Measurements from ENCODE around the gene MIPOL1.

Gene MIPOL1

DNA sequence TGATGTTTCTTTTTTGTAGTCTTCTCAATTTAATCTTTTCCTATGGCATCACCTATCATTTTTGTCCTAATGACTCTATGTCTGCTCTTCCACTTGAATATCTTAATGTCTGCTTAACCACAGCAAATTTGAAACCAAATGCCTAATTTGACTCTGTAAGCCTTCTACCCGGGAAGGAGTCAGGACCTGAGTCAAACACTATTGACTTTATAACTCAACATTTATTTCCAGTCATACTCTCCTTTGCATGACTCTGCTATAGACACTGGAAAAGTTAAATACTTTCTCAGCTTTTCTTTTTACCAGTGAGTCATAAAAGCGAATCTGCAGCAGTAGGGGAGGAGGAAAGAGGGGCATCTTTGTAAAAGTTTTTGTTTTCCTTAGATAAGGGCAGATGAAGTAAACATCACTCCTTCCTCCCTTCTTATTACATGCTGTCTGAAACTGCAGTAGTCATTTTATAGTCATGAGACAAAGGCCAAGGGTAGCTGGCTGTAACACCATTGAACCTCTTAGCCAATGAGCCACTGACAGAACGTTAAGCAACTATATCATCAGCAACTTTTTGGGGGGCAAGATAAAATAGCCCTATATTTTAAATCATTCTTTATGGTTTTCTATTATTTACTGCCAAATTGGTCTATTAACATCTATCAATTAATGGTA, 179.3 kb downstream of the MIPOL1 start:
- no peak for TF ChIP-seq GATA2 (IDR thresholded peaks at IDR 0.05; ENCODE audit: low read depth, low read length)
- no peak for TF ChIP-seq GATA3 (IDR thresholded peaks at IDR 0.05; ENCODE audit: low read depth, low read length)

GRCh38 chr14:37384870-37385596, 187.3 kb downstream of the MIPOL1 start:
- TF ChIP-seq GATA2 (IDR thresholded peaks at IDR 0.05; ENCODE audit: low read depth, low read length) (no peak), GATA3 (IDR thresholded peaks at IDR 0.05; ENCODE audit: low read depth, low read length) (no peak)

- TF ChIP-seq GATA2 (IDR thresholded peaks at IDR 0.05; ENCODE audit: low read depth, low read length) (no peak), GATA3 (IDR thresholded peaks at IDR 0.05; ENCODE audit: low read depth, low read length) (no peak)
Observed at GRCh38 chr14:37397941-37398215, 200.1 kb downstream of the MIPOL1 start.

DNA sequence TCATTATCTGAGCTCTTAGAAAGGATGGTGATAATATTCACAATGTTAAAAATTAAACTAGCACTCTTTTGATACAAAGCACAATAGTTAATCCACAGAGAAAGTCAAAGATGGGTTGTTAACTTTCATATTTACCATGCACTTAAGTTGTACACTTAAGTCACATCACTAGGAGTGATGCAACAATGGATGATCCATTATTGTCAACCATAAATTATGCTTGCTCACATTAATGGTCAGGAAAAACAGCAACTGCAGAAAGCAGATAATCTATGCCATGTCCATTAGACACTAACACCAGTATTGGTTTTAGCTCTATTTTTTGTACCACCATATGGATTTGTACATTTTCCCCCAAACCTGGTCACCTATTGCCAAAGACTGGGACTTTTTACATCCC, 201.8 kb downstream of the MIPOL1 start:
- no peak for TF ChIP-seq GATA3 (IDR thresholded peaks at IDR 0.05; ENCODE audit: low read depth, low read length)
- TF ChIP-seq GATA2 (IDR thresholded peaks at IDR 0.05; ENCODE audit: low read depth, low read length) = no peak

DNA sequence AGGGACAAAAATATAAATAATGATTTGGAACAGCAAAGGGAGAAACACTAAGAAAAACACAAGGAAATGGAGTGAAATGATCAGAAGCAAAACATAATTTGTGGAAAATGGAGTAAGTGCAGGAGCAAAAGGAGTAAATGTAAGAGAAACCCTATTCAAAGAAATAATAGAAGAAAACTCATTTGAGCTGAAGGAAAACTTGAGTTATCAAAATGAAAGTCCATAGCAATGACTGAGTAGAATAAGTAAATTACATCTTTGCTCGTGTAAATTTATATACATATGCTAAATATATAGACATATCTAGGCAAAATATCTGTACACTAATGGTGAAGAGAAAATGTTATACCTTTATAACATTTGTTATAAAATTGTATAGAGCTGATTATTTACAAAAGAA, 203.4 kb downstream of the MIPOL1 start:
- TF ChIP-seq GATA3 (IDR thresholded peaks at IDR 0.05; ENCODE audit: low read depth, low read length) (no peak), GATA2 (IDR thresholded peaks at IDR 0.05; ENCODE audit: low read depth, low read length) (no peak)

DNA sequence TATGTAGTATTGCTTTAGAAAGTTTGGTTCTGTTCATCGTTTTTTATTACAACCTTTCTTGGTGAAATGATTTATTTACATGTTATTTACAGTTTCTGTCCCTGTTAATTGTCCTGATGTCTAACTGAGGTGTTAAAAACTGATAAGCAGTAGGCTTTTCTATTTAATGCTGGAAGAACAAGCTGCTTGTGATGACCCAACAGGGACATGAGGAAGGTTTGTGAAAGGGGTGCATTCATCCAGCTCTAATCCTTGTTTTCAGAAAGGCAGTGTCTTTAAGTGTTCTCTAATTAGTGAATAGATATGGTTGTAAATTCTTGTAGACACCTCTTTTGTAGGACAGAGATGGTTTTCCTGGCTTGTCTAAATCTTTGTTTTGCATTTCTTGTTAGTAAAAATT, 205.9 kb downstream of the MIPOL1 start:
- no peak for TF ChIP-seq GATA3 (IDR thresholded peaks at IDR 0.05; ENCODE audit: low read depth, low read length)
- TF ChIP-seq GATA2 (IDR thresholded peaks at IDR 0.05; ENCODE audit: low read depth, low read length) = no peak

- TF ChIP-seq GATA3 (IDR thresholded peaks at IDR 0.05; ENCODE audit: low read depth, low read length) (no peak), GATA2 (IDR thresholded peaks at IDR 0.05; ENCODE audit: low read depth, low read length) (no peak)
Observed at GRCh38 chr14:37406095-37406494, 208.4 kb downstream of the MIPOL1 start.

GRCh38 chr14:37411079-37411735, 213.5 kb downstream of the MIPOL1 start:
- TF ChIP-seq GATA3 (IDR thresholded peaks at IDR 0.05; ENCODE audit: low read depth, low read length) (no peak), GATA2 (IDR thresholded peaks at IDR 0.05; ENCODE audit: low read depth, low read length) (no peak)

DNA sequence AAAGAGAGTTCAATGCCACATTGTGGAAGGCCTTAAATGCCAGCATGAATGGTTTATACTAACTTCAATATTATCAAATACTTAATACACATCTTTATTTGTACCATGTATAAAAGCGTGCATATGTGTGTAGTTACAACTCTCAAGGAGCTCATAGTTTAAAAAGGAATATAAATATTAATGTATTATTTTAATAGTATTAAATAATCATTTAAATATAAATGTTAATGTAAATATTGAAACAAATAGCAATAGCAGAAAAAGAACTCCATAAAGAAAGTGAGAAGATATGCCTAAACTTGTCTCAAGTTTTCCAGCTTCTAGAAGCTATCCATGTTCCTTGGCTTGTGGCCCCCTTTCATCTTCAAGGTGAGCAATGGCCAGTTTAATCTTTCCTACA, 215.3 kb downstream of the MIPOL1 start:
- TF ChIP-seq GATA2 (IDR thresholded peaks at IDR 0.05; ENCODE audit: low read depth, low read length) (no peak), GATA3 (IDR thresholded peaks at IDR 0.05; ENCODE audit: low read depth, low read length) (no peak)

- TF ChIP-seq GATA2 (IDR thresholded peaks at IDR 0.05; ENCODE audit: low read depth, low read length) = no peak
- no peak for TF ChIP-seq GATA3 (IDR thresholded peaks at IDR 0.05; ENCODE audit: low read depth, low read length)
Observed at GRCh38 chr14:37413504-37414003, 215.8 kb downstream of the MIPOL1 start.

- no peak for TF ChIP-seq GATA3 (IDR thresholded peaks at IDR 0.05; ENCODE audit: low read depth, low read length)
Observed at GRCh38 chr14:37416264-37416663, 218.5 kb downstream of the MIPOL1 start.

DNA sequence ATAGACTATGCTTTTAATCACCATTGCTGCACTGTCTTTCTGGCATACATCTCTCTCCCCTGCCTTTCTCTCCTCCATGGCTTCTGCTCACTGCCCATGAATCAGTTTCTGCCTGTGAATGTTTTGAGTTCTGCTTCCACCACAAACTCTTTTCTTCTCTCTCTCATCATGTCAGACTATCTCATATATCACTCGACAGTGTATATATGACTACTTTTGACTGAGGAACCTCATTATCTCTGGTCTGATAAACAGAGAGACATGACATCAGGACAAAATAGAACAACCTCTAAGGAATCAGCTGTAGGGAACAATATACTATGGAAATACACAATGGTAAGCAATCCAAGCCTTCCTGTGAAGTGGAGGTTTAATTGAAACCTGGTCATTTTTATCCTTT, 219.4 kb downstream of the MIPOL1 start:
- no peak for TF ChIP-seq GATA3 (IDR thresholded peaks at IDR 0.05; ENCODE audit: low read depth, low read length)
- TF ChIP-seq GATA2 (IDR thresholded peaks at IDR 0.05; ENCODE audit: low read depth, low read length) = no peak

GRCh38 chr14:37417833-37418232, 220.1 kb downstream of the MIPOL1 start:
- no peak for TF ChIP-seq GATA3 (IDR thresholded peaks at IDR 0.05; ENCODE audit: low read depth, low read length)
- no peak for TF ChIP-seq GATA2 (IDR thresholded peaks at IDR 0.05; ENCODE audit: low read depth, low read length)

DNA sequence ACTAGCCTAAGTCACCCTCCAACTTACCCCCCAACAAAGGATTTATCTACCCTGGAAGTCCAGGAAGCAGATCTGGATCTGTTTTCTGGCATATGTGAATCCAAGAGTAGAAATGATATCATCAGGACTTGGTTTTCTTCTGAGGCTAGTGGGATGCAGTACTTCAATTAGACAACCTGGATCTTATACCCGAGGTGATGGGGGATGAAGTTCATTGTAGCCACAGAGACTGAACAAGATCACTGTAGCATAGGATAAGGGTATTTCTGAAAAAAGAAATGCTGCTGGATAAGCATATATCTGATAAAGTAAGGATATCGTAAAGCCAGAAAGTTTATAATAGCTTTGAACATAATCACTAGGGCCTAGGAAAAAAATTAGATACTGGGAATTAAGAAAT, 222.9 kb downstream of the MIPOL1 start:
- no peak for TF ChIP-seq GATA3 (IDR thresholded peaks at IDR 0.05; ENCODE audit: low read depth, low read length)
- TF ChIP-seq GATA2 (IDR thresholded peaks at IDR 0.05; ENCODE audit: low read depth, low read length) = no peak

DNA sequence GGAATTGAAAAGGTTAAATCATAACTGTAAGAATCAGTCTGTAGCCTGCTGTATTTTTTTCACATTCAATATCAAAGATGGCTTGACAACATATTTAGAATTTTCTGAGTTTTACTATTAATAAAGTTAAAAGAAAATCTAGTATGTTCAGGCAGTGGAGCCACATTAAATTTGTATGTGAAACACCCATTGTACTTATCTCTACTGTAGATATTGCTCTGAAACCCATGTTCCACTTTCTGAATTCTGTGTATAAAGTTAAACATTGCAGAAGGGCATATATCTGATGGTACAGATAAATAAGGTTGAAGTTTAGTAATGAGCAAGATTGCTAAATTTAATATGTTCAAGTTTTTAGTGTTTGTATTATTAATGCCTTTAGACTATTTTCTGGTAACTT, 224.6 kb downstream of the MIPOL1 start:
- TF ChIP-seq GATA3 (IDR thresholded peaks at IDR 0.05; ENCODE audit: low read depth, low read length) (no peak), GATA2 (IDR thresholded peaks at IDR 0.05; ENCODE audit: low read depth, low read length) (no peak)
